B cell (primary cell): ENCODE data around the gene ASMTL. TPM values are rescaled to one million over a fixed set of nuclear protein-coding genes. Genes with fewer than 3 reads are reported as not detected.
"Not testable (repeated sequence)": the region's sequence is repeated elsewhere in the genome, so short reads cannot be mapped to it uniquely, and the experiment has no call there.

Source experiments
- ATAC-seq: fragments of 200-7000 bp; cut with Tn5 transposase; one replicate; pipeline ENCODE4 v1.10.0; 2021; ENCODE audit warnings: low read depth, mild to moderate bottlenecking, moderate number of reproducible peaks, moderate library complexity
- CTCF ChIA-PET: fragments of 350-600 bp; sonication (Branson Sonifier 250); formaldehyde crosslinking; loops from one replicate; lab custom pipeline; 2021; ENCODE audit warnings: antibody characterized with exemption, inconsistent platforms; lab: Charles Lee
- POLR2A ChIA-PET: fragments of 350-600 bp; sonication (Branson Sonifier 250); formaldehyde crosslinking; loops from one replicate; lab custom pipeline; 2021; ENCODE audit warnings: antibody characterized with exemption; lab: Charles Lee
- DNase-seq: peaks from one replicate; pipeline ENCODE4 v3.0.0; 2013
- H2AFZ ChIP-seq: 2 replicates; pipeline ENCODE4 v1.6.1; 2012; ENCODE audit warnings: mild to moderate bottlenecking, low read depth, low read length; ENCODE audit not compliant: insufficient read depth, poor library complexity, severe bottlenecking
- H3K27ac ChIP-seq, 2 donors: 1 replicate in 1 of 2; 2 replicates in 1 of 2; pipeline ENCODE4 v1.5.1; 2012 to 2013; ENCODE audit warnings: low read length in 2 of 2, mild to moderate bottlenecking in 2 of 2, moderate library complexity in 1 of 2
- H3K27me3 ChIP-seq, 4 experiments: fragments of 200-600 bp in 1 of 4; sonication (generic) in 1 of 4; replicated peaks in 1 of 4; 1 replicate in 2 of 4; 2 replicates in 2 of 4; pipeline versions ENCODE4 v1.6.1 to v1.7.0; 2013 to 2016; ENCODE audit warnings: low read length in 3 of 4, mild to moderate bottlenecking in 2 of 4, mixed read lengths in 1 of 4, moderate library complexity in 1 of 4; ENCODE audit not compliant: insufficient read depth in 4 of 4, control insufficient read depth in 3 of 4; ENCODE audit errors: control extremely low read depth in 1 of 4
- H3K36me3 ChIP-seq, 2 experiments: replicated peaks in 1 of 2; 1 replicate in 1 of 2; 2 replicates in 1 of 2; pipeline versions ENCODE4 v1.6.1 to v1.7.1; 2013; ENCODE audit warnings: low read length in 1 of 2; ENCODE audit not compliant: insufficient read depth in 2 of 2, control insufficient read depth in 1 of 2; ENCODE audit errors: control extremely low read depth in 1 of 2, extremely low read depth in 1 of 2
- H3K4me1 ChIP-seq, 2 donors: fragments of 200-600 bp in 1 of 2; sonication (generic) in 1 of 2; 1 replicate in 1 of 2; 2 replicates in 1 of 2; pipeline versions ENCODE4 v1.5.1 to v1.6.1; 2013 to 2017; ENCODE audit warnings: low read length in 2 of 2; ENCODE audit not compliant: control insufficient read depth in 2 of 2, insufficient read depth in 2 of 2
- H3K4me2 ChIP-seq: replicated peaks from 2 replicates; pipeline ENCODE3; 2012; ENCODE audit warnings: mild to moderate bottlenecking, low read depth, low read length; ENCODE audit not compliant: poor library complexity, severe bottlenecking
- H3K4me3 ChIP-seq, 5 experiments: fragments of 200-600 bp in 1 of 5; sonication (generic) in 1 of 5; 1 replicate in 3 of 5; 2 replicates in 2 of 5; pipeline versions ENCODE4 v1.5.1 to v1.7.0; 2011 to 2016; ENCODE audit warnings: low read length in 4 of 5, mild to moderate bottlenecking in 4 of 5, low read depth in 2 of 5, control low read depth in 1 of 5, moderate library complexity in 1 of 5; ENCODE audit not compliant: insufficient read depth in 1 of 5; ENCODE audit errors: control extremely low read depth in 1 of 5, extremely low read depth in 1 of 5
- H3K79me2 ChIP-seq: fragments of 200-600 bp; sonication (generic); one replicate; pipeline ENCODE4 v1.6.0; 2016; ENCODE audit warnings: low read length; ENCODE audit not compliant: control insufficient read depth, insufficient read depth
- H3K9ac ChIP-seq: fragments of 200-600 bp; sonication (generic); 2 replicates; pipeline ENCODE4 v1.6.1; 2017; ENCODE audit warnings: mild to moderate bottlenecking, low read length, moderate library complexity
- H3K9me3 ChIP-seq, 3 donors: one replicate each; pipeline versions ENCODE4 v1.6.1 to v1.7.1; 2013; ENCODE audit warnings: low read length in 2 of 3; ENCODE audit not compliant: control insufficient read depth in 2 of 3, insufficient read depth in 1 of 3; ENCODE audit errors: control extremely low read depth in 1 of 3
- H4K20me1 ChIP-seq: 2 replicates; pipeline ENCODE4 v1.6.0; 2012; ENCODE audit warnings: mild to moderate bottlenecking, low read length; ENCODE audit not compliant: insufficient read depth, control insufficient read depth, poor library complexity, severe bottlenecking
- H3K27ac Mint-ChIP-seq: one replicate; pipeline ENCODE4 v1.8.0; 2021; ENCODE audit warnings: mixed read lengths
- H3K27me3 Mint-ChIP-seq: one replicate; pipeline ENCODE4 v1.8.0; 2021; ENCODE audit warnings: mixed read lengths
- H3K4me1 Mint-ChIP-seq: one replicate; pipeline ENCODE4 v1.8.0; 2021; ENCODE audit warnings: mixed read lengths
- H3K4me3 Mint-ChIP-seq: one replicate; pipeline ENCODE4 v1.8.0; 2021; ENCODE audit warnings: mixed read lengths
- H3K9me3 Mint-ChIP-seq: one replicate; pipeline ENCODE4 v1.8.0; 2022; ENCODE audit warnings: mixed read lengths; ENCODE audit not compliant: insufficient read depth
- CTCF ChIP-seq: fragments of 200-600 bp; IDR thresholded peaks from one replicate; pipeline ENCODE4 v1.8.0; 2022; ENCODE audit warnings: antibody characterized with exemption, mild to moderate bottlenecking
- EZH2 ChIP-seq: IDR thresholded peaks from 2 replicates; pipeline ENCODE4 v1.6.1; 2012; ENCODE audit warnings: borderline replicate concordance, low read depth, mild to moderate bottlenecking, moderate library complexity, low read length; ENCODE audit not compliant: insufficient read depth, poor library complexity, severe bottlenecking
- WGBS: methylation state at CpG from one replicate; pipeline ENCODE4 v1.1.5; 2013; ENCODE audit warnings: missing lambda C conversion rate; ENCODE audit not compliant: insufficient coverage; 5-methylcytosine and 5-hydroxymethylcytosine counted together
- intact Hi-C: fragments of 100-400 bp; cut with micrococcal nuclease; formaldehyde crosslinking; loops from one replicate; pipeline ENCODE4 v1.10.0; 2022
- polyA plus RNA-seq: library from polyadenylated mRNA; depleted of rRNA; stranded (reverse); fragments of >200 nt; gene quantifications from 2 replicates; pipeline ENCODE4 v1.2.3, GENCODE V29; 2012
- total RNA-seq, 2 donors: library from RNA; stranded (reverse); fragments of 120-200 nt in 1 of 2; gene quantifications; 1 replicate in 1 of 2; 2 replicates in 1 of 2; pipeline versions ENCODE4 v1.2.3 to v1.2.4, GENCODE V29; 2013 to 2022

The ASMTL gene
- total and polyA plus RNA-seq, 2 donors (not counting 1 experiment from before 2014, with no cell fraction given) = 33.3 to 52.9 TPM

DNA sequence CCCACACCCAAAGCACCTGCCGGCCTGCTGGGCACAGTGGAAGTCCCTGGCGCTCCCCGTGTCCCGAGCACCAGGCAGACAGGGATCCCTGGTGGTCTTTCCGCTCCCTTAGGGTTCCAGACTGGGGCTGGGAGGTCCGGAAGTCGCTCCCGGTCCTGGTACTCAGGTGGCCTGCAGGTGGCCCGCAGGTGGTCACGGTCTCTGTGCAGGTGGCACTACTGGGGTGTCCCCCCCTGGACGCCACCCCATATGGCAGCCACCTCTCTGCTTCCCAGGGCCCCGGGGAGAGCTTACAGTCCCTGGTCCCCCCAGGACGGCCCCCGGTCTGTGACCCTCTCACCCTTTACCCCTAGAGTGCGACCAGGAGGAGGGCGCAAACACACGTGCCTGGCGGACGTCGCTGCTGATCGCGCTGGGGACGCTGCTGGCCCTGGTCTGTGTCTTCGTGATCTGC, 74.4 kb downstream of the ASMTL start:
- peaks cover 0 to 2% of the 10 kb centered on the region in 2 experiments for H3K36me3 ChIP-seq
- H3K27me3 Mint-ChIP-seq = no peaks in the 10 kb centered on the region
- intact Hi-C loops = no loop called here
- peaks cover 4% of the 10 kb centered on the region for H3K4me1 Mint-ChIP-seq
- no peaks in the 10 kb centered on the region for H3K9me3 ChIP-seq
- H3K4me2 ChIP-seq = no peak overlapping the region
- ATAC-seq (no peak), DNase-seq (no peak)
- ChIA-PET POLR2A (no interaction called here), CTCF (no interaction called here)
- H3K27ac Mint-ChIP-seq = no peak overlapping the region
- H3K27me3 ChIP-seq = no peaks in the 10 kb centered on the region
- H3K4me3 Mint-ChIP-seq = no peak overlapping the region
- H3K4me3 ChIP-seq = no peak overlapping the region
- H3K79me2 ChIP-seq = no peaks in the 10 kb centered on the region
- H3K27ac ChIP-seq = no peak overlapping the region
- no peaks in the 10 kb centered on the region for H4K20me1 ChIP-seq
- H3K9ac ChIP-seq = no peak overlapping the region
- no peak overlapping the region for H2AFZ ChIP-seq
- TF ChIP-seq EZH2 (no peak), CTCF (no peak)
- H3K4me1 ChIP-seq = no peaks in the 10 kb centered on the region
- H3K9me3 Mint-ChIP-seq = no peaks in the 10 kb centered on the region
- 95% methylated on average over 22 of the region's 24 CpGs for WGBS

DNA sequence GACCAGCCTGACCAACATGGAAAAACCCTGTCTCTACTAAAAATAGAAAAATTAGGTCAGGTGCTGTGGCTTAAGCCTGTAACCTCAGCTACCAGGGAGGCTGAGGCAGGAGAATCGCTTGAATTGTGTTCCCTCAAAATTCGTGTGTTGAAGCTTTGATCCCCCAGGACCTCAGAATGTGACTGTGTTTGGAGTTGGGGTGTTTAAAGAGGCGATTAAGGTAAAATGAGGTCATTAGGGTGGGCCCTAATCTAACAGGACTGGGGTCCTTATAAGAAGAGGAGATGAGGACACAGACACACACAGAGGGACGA, 84.4 kb downstream of the ASMTL start:
- ATAC-seq (no peak), DNase-seq (no peak)
- no peak overlapping the region for H3K27ac Mint-ChIP-seq
- H3K4me2 ChIP-seq = no peak overlapping the region
- POLR2A ChIA-PET = no interaction called here
- peaks cover 0 to 4% (median 0%) of the 10 kb centered on the region in 3 donors for H3K9me3 ChIP-seq
- no peak overlapping the region for H2AFZ ChIP-seq
- H3K9me3 Mint-ChIP-seq = no peaks in the 10 kb centered on the region
- H3K27ac ChIP-seq = no peak overlapping the region
- H3K79me2 ChIP-seq = no peaks in the 10 kb centered on the region
- intact Hi-C loops = no loop called here
- no peak for TF ChIP-seq EZH2
- no peak for TF ChIP-seq CTCF
- 81% methylated on average over 3 of the region's 4 CpGs for WGBS
- H3K4me1 Mint-ChIP-seq = no peaks in the 10 kb centered on the region
- H3K27me3 Mint-ChIP-seq = no peaks in the 10 kb centered on the region
- H3K4me1 ChIP-seq = no peaks in the 10 kb centered on the region
- CTCF ChIA-PET = no interaction called here
- no peaks in the 10 kb centered on the region for H3K27me3 ChIP-seq
- no peak overlapping the region for H3K4me3 ChIP-seq
- H3K36me3 ChIP-seq = no peaks in the 10 kb centered on the region
- H3K4me3 Mint-ChIP-seq = no peak overlapping the region
- no peaks in the 10 kb centered on the region for H4K20me1 ChIP-seq
- no peak overlapping the region for H3K9ac ChIP-seq

GRCh38 chrX:1366363-1366762, 86.3 kb downstream of the ASMTL start:
- H3K27ac Mint-ChIP-seq, H3K36me3 ChIP-seq, ATAC-seq, H3K27me3 ChIP-seq, CTCF ChIA-PET, H3K4me3 Mint-ChIP-seq, H3K9me3 ChIP-seq, H3K4me2 ChIP-seq, H3K4me1 ChIP-seq, H4K20me1 ChIP-seq, POLR2A ChIA-PET, DNase-seq, H3K9ac ChIP-seq, H3K9me3 Mint-ChIP-seq, H2AFZ ChIP-seq, H3K27me3 Mint-ChIP-seq, intact Hi-C loops, H3K27ac ChIP-seq, H3K4me1 Mint-ChIP-seq, H3K79me2 ChIP-seq, H3K4me3 ChIP-seq: not testable (repeated sequence)
- WGBS = no CpG with 5 or more reads among the region's 63 CpGs
